GM21529 (cell line): ENCODE data around the gene SSBP2.
"Not testable (repeated sequence)": the region's sequence is repeated elsewhere in the genome, so short reads cannot be mapped to it uniquely, and the experiment has no call there.

Experiments used
- ATAC-seq: cut with Tn5 transposase; IDR thresholded peaks from one replicate; pipeline ENCODE4 v1.9.1; 2021; ENCODE audit not compliant: unreplicated experiment

The SSBP2 gene

DNA sequence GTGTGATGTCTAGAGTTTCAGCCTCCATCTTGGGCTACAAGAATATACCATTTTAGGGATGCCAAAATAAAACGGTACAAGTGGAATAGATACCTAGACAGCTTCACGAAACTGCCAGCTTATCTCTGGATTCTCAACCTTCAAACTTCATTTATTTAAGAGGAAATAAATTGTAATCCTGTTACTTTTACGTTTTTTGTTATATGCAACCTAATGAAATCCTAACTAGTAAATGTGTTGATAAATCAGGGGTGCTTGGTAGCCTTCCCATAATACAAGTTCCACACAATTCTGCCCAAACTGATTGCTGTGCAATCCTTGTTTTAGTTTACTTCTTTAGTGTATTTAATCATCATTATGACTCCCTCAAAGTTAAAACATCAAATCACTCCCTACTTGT lies 75.5 kb downstream of the SSBP2 start:
- ATAC-seq: no peak

DNA sequence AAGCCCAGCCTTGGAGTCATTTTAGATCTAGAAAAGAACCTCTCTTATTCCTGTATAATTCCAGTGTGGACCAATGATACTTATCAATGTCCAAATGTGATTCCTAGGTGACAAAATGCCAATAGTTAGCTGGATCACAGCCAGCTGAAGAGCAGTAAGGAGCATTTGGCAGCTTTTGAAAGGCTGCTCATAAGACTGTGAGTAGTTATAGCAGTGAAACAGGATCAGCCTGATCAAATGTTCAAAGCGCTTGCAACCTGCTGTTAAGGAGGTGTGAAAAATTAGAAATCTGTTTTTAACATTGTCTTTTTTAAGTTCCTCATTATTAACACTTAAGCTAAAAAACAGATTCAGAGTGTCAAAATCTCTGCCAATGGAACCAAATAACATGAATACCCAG lies 85.1 kb downstream of the SSBP2 start:
- ATAC-seq: no peak

GRCh38 chr5:81660624-81661023 lies 90.3 kb downstream of the SSBP2 start:
- not testable (repeated sequence) for ATAC-seq

DNA sequence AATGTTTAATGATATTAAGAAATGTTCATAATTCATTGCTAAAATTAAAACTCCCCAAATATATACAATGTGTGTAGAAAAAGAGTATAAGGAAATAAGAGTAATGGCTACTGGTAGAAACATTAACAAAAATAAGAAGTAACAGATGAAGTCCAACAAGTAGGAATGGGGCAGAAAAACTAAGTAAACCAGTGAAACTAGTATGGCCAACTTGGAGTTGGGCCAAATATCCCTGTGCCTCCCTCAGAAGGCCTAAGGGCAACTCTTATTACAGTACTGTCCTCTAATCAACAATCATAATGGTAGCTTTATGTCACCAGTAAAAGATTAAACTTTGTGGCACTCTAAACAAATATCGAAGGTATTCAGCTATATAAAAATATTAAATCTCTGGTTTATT lies 93.5 kb downstream of the SSBP2 start:
- ATAC-seq: no peak

- ATAC-seq: no peak
Measured at GRCh38 chr5:81656783-81657182, 94.1 kb downstream of the SSBP2 start.

DNA sequence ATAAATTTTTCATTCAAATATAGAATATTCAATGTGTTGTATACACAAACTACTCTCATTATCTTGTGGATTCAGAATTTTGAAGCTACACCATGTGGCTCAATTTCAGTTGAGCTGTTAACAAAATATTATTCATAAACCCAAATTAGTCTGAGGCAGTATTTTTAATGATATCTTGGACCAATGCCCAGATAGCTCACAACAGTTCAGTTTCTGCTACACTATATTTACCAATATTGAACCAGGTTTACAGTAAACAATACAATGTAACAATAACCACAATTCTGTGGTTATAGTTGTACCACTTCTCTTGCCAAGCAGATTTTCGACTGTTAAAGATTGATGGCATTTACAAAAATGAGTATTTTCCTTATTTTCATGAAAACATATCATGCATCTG lies 99.9 kb downstream of the SSBP2 start:
- ATAC-seq: no peak

DNA sequence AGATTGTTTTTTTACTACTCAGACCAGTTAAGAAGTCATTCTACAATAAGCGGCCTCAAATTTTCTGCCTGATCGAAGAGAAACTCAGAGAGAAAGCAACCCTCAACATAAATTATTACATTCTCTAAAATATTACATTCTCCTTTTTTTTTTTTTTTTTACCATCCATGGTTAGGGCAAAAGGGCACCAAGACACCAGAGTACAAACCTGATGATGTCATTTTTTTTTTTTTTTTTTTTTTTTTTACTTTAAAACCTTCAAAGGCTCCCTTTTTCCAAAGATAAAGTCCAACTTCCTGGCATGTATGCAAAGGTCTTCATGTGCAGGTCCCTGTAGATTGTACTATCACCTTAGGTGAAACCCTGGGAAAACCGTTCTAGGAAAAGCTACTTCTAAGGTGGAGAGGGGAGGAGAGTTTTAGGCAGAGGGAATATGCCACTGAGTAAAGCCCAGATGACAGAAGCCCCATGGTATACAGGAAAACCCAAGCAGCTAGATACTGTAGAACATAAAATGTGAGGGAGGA lies 104.4 kb downstream of the SSBP2 start:
- ATAC-seq: no peak

DNA sequence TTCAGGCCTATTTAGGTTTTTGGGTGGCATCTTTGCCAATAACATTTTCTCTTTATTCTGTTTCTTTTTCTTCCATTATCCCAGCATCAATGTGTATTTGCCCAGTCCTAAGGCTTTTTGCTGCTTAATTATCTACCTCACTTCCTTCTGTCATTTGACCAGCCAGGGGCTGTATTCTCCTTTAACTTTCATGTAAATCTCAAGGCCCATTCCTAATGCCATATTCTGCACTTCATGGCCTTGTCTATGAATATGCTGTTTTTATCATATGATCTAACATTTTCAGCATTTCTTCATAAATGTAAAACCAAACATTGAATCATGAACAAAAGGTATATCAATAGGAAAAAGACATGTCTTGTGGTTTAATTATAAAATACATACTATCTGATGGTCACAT lies 108.7 kb downstream of the SSBP2 start:
- no peak for ATAC-seq

DNA sequence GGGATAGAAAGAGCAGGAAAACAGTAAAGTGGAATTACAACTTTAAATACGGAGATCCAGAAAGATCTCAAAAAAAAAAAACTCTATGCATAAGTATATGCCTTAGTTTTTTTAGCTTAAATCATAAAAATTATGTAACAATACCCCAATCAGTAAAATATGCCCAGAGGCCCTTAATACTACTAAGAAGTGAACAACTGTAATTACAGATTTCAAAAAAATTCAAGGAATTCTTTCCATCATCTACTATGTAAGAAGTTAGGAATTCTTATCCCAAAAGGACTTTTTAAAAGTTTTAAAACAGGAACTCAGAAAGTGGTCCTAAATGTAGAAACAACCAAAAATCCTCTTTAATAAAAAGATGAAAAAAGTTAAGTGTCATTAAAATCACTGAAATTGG lies 111.3 kb downstream of the SSBP2 start:
- ATAC-seq: no peak

DNA sequence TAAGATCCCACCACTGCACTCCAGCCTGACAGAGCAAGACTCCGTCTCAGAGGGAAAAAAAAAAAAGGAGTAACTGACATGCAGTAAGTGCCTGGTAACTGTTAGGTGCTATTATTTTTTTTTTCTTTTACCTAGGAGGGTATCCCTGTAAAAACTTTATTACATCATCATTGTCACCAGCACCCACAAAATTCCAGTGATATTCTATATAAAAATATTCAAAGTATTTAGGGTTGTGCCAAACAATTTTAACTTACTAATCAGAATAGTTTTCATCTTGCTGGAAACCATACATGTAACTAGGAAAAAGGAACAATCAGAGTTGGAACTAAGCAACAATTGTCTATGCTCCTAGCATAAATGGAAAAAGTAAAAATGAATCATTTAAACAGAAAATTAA lies 112.4 kb downstream of the SSBP2 start:
- ATAC-seq: no peak

DNA sequence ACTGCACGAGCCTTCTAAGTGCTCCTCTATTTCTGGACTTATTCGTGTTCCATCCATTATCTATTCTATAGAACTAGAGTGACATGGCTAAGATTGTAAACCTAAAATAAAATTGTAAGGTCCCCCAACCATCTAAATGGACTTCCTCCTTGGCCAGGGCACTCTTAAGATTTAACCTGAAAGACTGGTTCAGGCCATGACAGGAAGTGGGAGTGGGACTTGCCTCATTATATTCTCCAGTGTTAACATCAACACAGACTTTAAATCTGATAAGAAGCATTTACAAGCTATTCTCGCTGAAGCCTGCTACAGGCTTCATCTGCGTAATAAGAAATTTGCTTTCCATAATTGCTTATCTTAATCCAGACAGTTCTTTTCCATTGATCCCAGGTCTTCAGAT lies 117.0 kb downstream of the SSBP2 start:
- ATAC-seq: no peak

DNA sequence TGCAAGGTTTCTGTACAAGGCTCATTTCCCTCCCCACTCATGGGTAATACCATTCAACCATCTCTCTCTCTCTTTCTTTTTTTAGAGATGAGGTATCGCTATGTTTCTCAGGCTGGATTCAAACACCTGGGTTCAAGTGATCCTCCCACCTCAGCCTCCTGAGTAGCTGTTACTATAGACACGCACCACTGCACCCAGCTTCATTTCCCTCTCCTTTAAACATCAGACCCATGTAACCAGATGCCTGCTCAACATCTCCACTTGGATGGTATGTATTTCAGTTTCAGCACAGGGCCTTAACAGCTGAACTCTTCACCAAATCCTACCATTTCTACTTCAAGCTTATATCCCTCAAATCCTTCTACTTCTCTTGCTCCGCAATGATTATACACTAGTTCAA lies 117.4 kb downstream of the SSBP2 start:
- no peak for ATAC-seq

GRCh38 chr5:81632679-81633078 lies 118.2 kb downstream of the SSBP2 start:
- ATAC-seq: no peak

- ATAC-seq: no peak
Measured at GRCh38 chr5:81631621-81632020, 119.3 kb downstream of the SSBP2 start.

- ATAC-seq: peak; percentile 87
Measured at GRCh38 chr5:81631124-81631523, 119.8 kb downstream of the SSBP2 start.

- no peak for ATAC-seq
Measured at GRCh38 chr5:81630684-81631083, 120.2 kb downstream of the SSBP2 start.

GRCh38 chr5:81629986-81630385 lies 120.9 kb downstream of the SSBP2 start:
- ATAC-seq: no peak

DNA sequence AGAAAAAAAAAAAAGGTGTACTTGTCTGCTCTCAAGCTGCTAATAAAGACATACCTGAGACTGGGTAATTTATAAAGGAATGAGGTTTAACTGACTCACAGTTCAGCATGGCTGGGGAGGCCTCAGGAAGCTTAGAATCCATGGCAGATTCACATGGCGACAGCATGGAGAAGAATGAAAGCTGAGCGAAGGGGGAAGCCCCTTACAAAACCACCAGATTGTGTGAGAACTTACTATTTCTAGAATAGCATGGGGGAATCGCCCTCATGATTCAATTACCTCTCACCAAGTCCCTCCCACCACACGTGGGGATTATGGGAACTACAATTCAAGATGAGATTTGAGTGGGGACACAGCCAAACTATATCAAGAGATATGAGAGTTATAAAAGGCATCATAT lies 122.8 kb downstream of the SSBP2 start:
- ATAC-seq: not testable (repeated sequence)

DNA sequence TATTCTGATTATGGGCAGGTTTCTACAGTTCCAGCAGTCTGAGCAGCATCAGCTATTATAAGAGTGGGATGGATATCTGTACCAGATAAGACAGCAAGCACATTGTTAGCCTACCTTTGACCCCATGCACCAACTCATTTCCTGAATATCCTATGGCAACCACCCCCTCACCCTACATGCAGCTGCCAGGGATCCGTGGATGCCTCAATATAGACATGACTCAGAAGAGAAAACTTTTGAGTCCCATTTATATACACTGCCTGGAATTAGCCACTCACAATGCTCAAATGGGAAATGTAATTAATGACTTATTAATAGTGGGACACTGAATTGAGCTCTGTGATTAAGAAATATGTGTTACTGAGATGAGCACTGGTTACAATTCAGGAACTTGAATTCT lies 124.4 kb downstream of the SSBP2 start:
- no peak for ATAC-seq

DNA sequence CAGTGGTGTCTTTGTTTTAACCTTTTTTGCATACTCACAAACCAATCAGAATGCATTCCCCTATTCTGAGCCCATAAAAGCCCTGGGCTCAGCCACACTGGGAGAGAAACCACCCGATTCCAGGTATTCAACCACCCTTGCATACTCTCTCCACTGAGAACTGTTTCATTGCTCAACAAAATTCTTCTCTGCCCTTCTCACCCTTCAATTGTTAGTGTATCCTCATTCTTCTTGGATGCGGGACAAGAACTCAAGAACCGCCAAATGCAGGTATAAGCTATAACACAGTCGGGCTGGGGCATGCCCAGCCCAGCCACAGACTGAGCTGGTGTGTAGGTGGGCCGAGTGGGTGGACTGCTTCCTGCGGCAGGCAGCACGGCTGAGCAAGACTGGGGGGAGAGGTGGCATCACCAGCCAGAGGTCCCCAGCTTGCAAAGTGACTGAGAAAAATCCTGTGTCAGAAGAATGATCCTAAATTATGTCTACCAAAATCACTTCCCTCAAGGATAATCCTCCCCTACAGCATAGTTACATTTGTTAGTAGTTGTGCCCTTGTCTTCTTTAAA lies 141.0 kb downstream of the SSBP2 start:
- no peak for ATAC-seq

- no peak for ATAC-seq
Measured at GRCh38 chr5:81608976-81609375, 141.9 kb downstream of the SSBP2 start.

DNA sequence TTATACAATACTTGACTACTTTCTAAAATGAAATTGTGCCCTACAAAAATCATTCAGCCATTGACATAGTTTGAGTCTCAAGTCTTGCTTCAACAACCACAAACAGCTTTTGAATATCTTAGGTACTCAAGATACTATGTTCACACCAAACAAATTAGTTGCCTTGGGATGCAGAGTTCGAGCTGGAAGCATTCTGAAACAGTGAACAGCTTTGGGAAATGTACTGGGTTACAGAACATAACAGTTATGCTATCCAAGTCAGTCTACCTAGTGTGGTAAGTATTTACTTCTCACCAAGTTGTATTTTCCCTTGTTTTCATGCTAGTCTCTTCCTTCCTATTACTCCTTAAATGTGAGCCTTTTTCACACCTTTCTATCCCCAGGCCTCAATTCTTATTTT lies 143.2 kb downstream of the SSBP2 start:
- ATAC-seq: no peak

DNA sequence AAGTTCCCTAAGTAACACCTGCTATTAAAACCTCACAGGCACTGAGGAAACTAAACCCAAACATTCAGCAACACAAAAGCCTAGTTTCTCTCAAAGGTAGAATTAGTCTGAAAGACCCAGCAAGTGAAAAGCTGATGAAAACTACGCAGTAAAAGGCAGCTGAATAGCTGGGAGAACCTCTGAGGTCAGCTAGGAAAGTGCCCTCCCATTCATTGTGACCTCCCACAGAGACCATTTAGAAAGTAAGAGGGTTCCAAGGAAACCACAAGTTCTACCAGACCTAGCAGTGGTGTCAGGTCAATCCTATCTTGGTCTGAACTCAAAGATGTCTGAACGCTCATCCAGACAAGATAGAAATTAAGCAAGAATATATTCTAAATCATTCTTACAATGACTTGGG lies 144.7 kb downstream of the SSBP2 start:
- ATAC-seq: no peak
